HEK293 (cell line): ENCODE data around the gene GRK3.

Experiments
- BCL11B ChIP-seq: fragments of 450-650 bp; formaldehyde crosslinking; IDR thresholded peaks from 2 replicates; pipeline ENCODE4 v1.5.1; 2016; ENCODE audit warnings: low read depth, missing biosample characterization, missing genetic modification characterization
- EGR2 ChIP-seq: fragments of 450-650 bp; formaldehyde crosslinking; IDR thresholded peaks from 2 replicates; pipeline ENCODE4 v1.5.1; 2016; ENCODE audit warnings: low read depth, missing biosample characterization, missing genetic modification characterization
- ELK4 ChIP-seq: IDR thresholded peaks from 2 replicates; pipeline ENCODE4 v1.6.1; 2011; ENCODE audit warnings: mild to moderate bottlenecking, low read depth, low read length, borderline replicate concordance
- HOXD13 ChIP-seq: sonication (generic); formaldehyde crosslinking; IDR thresholded peaks from 2 replicates; pipeline ENCODE4 v1.8.0; 2022; ENCODE audit warnings: missing genetic modification reagents, borderline replicate concordance
- MEIS1 ChIP-seq: sonication (generic); formaldehyde crosslinking; IDR thresholded peaks from 2 replicates; pipeline ENCODE4 v1.8.1; 2022; ENCODE audit warnings: missing genetic modification reagents, mild to moderate bottlenecking, borderline replicate concordance
- PRDM1 ChIP-seq: fragments of 450-650 bp; formaldehyde crosslinking; IDR thresholded peaks from 2 replicates; pipeline ENCODE4; 2016; ENCODE audit warnings: missing biosample characterization, missing genetic modification characterization
- REST ChIP-seq: fragments of 450-650 bp; formaldehyde crosslinking; IDR thresholded peaks from 2 replicates; pipeline ENCODE4 v1.5.1; 2016; ENCODE audit warnings: missing biosample characterization, missing genetic modification characterization
- SP2 ChIP-seq: fragments of 450-650 bp; formaldehyde crosslinking; IDR thresholded peaks from 2 replicates; pipeline ENCODE4 v1.5.1; 2016; ENCODE audit warnings: missing biosample characterization, missing genetic modification characterization
- ZFP41 ChIP-seq: fragments of 450-650 bp; formaldehyde crosslinking; IDR thresholded peaks from 2 replicates; pipeline ENCODE4 v1.5.1; 2016; ENCODE audit warnings: missing biosample characterization, missing genetic modification characterization, borderline replicate concordance
- ZFP69B ChIP-seq: fragments of 450-650 bp; formaldehyde crosslinking; IDR thresholded peaks from 2 replicates; pipeline ENCODE4 v1.5.1; 2016; ENCODE audit warnings: missing biosample characterization, missing genetic modification characterization
- ZNF146 ChIP-seq: fragments of 450-650 bp; formaldehyde crosslinking; IDR thresholded peaks from 2 replicates; pipeline ENCODE4 v1.5.1; 2016; ENCODE audit warnings: missing biosample characterization, missing genetic modification characterization
- ZNF530 ChIP-seq: fragments of 450-650 bp; formaldehyde crosslinking; IDR thresholded peaks from 2 replicates; pipeline ENCODE4 v1.5.1; 2016; ENCODE audit warnings: low read depth, missing biosample characterization, missing genetic modification characterization
- TF ChIP-seq, protein P1 (sequence below): fragments of 450-650 bp; formaldehyde crosslinking; IDR thresholded peaks from 2 replicates; pipeline ENCODE4 v1.5.1; 2016; ENCODE audit warnings: missing biosample characterization, missing genetic modification characterization
- TF ChIP-seq, protein P2 (sequence below): fragments of 450-650 bp; formaldehyde crosslinking; IDR thresholded peaks from 2 replicates; pipeline ENCODE4 v1.5.1; 2016; ENCODE audit warnings: missing biosample characterization, missing genetic modification characterization

DNA sequence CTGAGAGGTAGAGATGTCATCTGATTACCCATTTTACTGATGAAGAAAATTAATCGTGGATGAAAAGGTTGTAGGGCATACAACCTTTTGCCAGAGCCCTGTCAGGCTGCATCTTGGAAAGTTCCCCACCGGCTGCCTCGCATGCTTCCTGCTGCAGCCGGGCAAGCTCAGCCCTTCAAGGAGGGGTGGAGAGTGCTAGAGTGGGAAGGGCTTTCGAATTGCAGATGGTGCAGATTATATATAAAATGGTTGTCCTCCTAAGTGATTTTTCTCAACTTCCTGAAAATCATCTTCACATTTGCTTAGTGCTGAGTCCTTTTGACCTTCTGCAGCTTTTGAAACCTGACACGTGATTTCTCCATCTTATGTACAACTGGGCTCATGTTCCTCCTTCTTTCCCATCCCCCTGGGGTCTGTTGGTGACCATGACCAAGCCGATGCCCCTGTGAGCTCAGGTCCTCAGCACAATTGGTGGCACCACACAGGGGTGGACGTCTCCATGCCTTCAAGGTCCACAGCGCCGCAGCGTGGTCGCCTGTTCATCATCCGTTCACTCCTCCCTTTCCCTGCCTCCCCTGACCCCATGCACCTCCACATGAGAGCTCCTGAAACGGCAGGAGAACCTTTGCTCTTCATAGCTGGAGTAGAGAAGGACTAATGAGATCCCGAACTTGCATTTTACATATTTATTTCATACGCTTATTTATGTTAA lies 129.9 kb downstream of the GRK3 start:
- TF ChIP-seq, protein P1, sequence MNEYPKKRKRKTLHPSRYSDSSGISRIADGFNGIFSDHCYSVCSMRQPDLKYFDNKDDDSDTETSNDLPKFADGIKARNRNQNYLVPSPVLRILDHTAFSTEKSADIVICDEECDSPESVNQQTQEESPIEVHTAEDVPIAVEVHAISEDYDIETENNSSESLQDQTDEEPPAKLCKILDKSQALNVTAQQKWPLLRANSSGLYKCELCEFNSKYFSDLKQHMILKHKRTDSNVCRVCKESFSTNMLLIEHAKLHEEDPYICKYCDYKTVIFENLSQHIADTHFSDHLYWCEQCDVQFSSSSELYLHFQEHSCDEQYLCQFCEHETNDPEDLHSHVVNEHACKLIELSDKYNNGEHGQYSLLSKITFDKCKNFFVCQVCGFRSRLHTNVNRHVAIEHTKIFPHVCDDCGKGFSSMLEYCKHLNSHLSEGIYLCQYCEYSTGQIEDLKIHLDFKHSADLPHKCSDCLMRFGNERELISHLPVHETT (tag by site-specific recombination), result no peak
- TF ChIP-seq ZFP69B (tag by site-specific recombination), result no peak
- TF ChIP-seq ZFP41, result no peak
- no peak for TF ChIP-seq SP2 (tag by site-specific recombination)
- no peak for TF ChIP-seq ZNF530
- TF ChIP-seq BCL11B (tag by site-specific recombination), result no peak
- no peak for TF ChIP-seq MEIS1
- TF ChIP-seq, protein P2, sequence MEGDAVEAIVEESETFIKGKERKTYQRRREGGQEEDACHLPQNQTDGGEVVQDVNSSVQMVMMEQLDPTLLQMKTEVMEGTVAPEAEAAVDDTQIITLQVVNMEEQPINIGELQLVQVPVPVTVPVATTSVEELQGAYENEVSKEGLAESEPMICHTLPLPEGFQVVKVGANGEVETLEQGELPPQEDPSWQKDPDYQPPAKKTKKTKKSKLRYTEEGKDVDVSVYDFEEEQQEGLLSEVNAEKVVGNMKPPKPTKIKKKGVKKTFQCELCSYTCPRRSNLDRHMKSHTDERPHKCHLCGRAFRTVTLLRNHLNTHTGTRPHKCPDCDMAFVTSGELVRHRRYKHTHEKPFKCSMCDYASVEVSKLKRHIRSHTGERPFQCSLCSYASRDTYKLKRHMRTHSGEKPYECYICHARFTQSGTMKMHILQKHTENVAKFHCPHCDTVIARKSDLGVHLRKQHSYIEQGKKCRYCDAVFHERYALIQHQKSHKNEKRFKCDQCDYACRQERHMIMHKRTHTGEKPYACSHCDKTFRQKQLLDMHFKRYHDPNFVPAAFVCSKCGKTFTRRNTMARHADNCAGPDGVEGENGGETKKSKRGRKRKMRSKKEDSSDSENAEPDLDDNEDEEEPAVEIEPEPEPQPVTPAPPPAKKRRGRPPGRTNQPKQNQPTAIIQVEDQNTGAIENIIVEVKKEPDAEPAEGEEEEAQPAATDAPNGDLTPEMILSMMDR (tag by site-specific recombination), result no peak
- TF ChIP-seq EGR2 (tag by site-specific recombination), result no peak
- TF ChIP-seq ZNF146 (tag by site-specific recombination), result no peak
- no peak for TF ChIP-seq PRDM1 (tag by site-specific recombination)
- TF ChIP-seq ELK4, result no peak
- no peak for TF ChIP-seq REST
- TF ChIP-seq HOXD13 (CRISPR knock-in tag), result no peak
